GM12864 (cell line): ENCODE measurements around the gene BMP8A.
A peak's percentile ranks its signal among the peaks of the same experiment; 100 is the strongest.

ENCODE experiments used
- DNase-seq: peaks from one replicate; pipeline ENCODE4 v3.0.0-alpha.2; 2011; ENCODE audit warnings: low read depth
- H3K4me3 ChIP-seq: 2 replicates; pipeline ENCODE4 v1.5.1; 2011; ENCODE audit warnings: mild to moderate bottlenecking, low read depth, low read length, control low read depth
- CTCF ChIP-seq: IDR thresholded peaks from 2 replicates; pipeline ENCODE4 v1.5.1; 2011; ENCODE audit warnings: low read depth, mild to moderate bottlenecking, moderate library complexity, low read length, control low read depth, inconsistent platforms; ENCODE audit errors: missing control alignments

BMP8A gene

GRCh38 chr1:39528082-39528481, 36.6 kb downstream of the BMP8A start:
- DNase-seq, result no peak
- no peak for TF ChIP-seq CTCF

DNA sequence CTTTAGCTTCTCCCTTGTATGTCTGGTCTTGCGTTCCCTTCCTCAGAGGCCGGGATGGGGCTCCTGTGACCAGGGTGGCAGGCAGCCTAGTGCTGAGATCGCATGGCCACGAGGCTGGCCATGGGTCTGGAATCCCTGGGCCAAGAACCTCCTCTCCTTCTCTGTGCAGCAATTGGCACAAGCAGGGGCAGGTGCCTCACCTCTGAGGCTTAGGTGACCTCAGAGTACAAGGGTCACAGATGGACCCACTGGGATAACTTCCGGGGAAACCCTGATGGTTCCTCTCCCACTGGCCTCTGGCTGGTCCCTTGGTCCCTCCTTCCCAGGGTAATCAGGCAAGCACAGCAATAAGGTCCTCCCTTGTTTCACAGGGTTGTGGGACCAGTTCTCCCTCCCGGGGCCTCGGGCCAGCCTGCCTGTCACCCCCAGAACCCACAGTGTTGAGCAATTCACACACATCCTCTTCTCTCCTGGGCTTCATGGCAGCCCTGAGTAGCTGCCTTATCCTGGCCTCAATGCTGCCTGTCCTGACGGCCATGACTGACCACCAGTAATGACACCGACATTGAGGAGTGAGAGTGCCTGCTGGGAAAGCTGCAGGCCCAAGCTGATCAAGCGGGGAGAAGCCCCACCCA, 38.6 kb downstream of the BMP8A start:
- TF ChIP-seq CTCF, result no peak
- H3K4me3 ChIP-seq, result no peak overlapping the region
- no peak for DNase-seq

More at GRCh38 chr1:39528082-39528481, 36.6 kb downstream of the BMP8A start:
- H3K4me3 ChIP-seq, result no peak overlapping the region

- TF ChIP-seq CTCF, result no peak
- no peak for DNase-seq
- H3K4me3 ChIP-seq, result no peak overlapping the region
These were observed 40.1 kb downstream of the BMP8A start for GRCh38 chr1:39531526-39531925.

DNA sequence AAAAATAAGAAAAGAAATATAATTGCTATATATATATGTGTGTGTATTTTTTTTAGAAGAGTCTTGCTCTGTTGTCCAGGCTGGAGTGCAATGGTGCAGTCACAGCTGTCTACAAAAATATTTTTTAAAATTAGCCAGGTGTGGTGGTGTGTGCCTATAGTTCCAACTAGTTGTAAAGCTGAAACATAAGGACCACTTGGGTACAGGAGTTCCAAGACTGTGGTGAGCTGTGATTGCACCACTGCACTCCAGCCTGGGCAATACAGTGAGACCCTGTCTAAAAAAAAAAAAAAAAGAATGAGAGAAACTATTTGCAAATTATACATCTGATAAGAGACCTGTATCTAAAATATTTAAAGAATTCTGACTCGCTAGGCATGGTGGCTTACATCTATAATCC, 42.0 kb downstream of the BMP8A start:
- no peak for DNase-seq
- H3K4me3 ChIP-seq, result no peak overlapping the region
- TF ChIP-seq CTCF, result no peak

GRCh38 chr1:39538531-39539251, 47.3 kb downstream of the BMP8A start:
- no peak overlapping the region for H3K4me3 ChIP-seq
- TF ChIP-seq CTCF, result no peak
- DNase-seq, result no peak

- H3K4me3 ChIP-seq, result no peak overlapping the region
- peak; percentile 88 for TF ChIP-seq CTCF
- peak; percentile 30 for DNase-seq
These were observed 47.9 kb downstream of the BMP8A start for GRCh38 chr1:39539252-39539790.
